ENCODE results near the gene ADAMTS17.

The ADAMTS17 gene

DNA sequence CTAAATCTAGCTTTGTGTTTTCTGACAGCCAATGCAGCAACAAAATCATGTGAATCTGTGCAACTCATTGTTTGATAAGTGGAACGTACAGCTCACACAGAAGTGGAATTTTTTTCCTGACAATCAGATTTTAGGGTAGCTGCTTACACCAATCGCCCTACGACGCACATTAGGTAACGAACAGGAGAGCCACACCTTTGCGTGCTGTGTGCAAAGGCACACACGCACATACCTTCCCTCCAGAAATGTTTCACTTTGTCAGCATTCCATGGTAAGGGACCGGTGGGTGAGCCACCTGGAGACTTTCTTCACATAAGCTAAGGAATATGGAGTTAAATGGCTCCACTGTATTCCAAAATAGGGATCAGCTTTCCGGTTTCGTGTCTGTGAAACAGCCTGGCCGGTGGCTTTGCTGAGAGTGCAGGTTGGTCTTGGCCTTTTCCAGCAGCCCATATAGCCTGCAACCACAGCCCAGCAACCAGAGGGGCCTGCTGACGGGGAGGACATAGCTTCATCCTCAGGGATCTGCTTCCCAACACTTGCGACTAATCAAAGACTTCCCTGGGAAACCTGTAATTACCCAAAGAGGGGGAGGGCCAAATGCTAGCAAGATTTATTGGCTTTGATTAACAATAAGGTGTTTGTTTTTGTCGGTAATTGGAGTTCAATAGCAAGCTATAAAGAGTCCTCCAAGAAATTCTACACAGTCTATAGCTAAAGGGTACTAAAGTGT lies 145.3 kb downstream of the ADAMTS17 start:
- Histone ChIP-seq H3K27me3 (ENCODE audit: insufficient read depth, low read length, poor library complexity, severe bottlenecking) (no peaks in the 10 kb centered on the region), H4K20me1 (ENCODE audit: insufficient read depth, low read length, poor library complexity, severe bottlenecking) (no peaks in the 10 kb centered on the region), H3F3A (ENCODE audit: low read depth) (peaks cover 8% of the 10 kb centered on the region; the same call in 1 of the 2 replicates), H3K9me3 (ENCODE audit: insufficient read depth, low read depth, low read length) (no peaks in the 10 kb centered on the region), H3K9ac (ENCODE audit: low read depth, low read length, poor library complexity, severe bottlenecking) (no peak overlapping the region), H3K4me3 (ENCODE audit: low read length, poor library complexity, severe bottlenecking) (no peak overlapping the region), H3K9me2 (replicated peaks; ENCODE audit: low read depth, low read length) (no peaks in the 10 kb centered on the region), H3K4me2 (ENCODE audit: low read depth, low read length, poor library complexity, severe bottlenecking) (no peak overlapping the region), H3K36me3 (ENCODE audit: insufficient read depth, low read length) (no peaks in the 10 kb centered on the region), H3K4me1 (ENCODE audit: insufficient read depth, low read length, poor library complexity, severe bottlenecking) (peaks cover 37% of the 10 kb centered on the region), H3K79me2 (ENCODE audit: insufficient read depth, low read length) (no peaks in the 10 kb centered on the region), H2AFZ (ENCODE audit: low read length) (no peak overlapping the region)
- TF ChIP-seq CTCF (conservative IDR thresholded peaks at IDR 0.05; ENCODE audit: low read length) = no peak

DNA sequence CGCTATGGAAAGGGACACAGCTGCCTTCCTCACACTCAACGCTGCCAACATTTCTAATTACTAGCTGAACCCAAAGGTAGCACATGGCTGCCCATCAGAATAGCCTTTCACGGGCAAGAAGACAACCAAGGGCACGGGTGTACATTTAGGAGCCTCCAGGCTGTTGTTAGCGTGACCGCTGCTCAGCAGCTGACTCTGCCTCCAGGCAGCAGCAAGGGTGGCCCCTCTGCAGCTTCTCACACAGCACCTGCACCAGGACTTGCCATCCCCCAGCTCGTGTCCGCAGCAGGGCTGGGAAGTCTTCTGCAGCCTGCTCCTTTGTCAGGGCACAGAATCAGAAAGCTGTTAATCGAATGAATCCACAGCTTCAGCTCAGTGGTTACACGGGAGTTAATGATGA lies 146.8 kb downstream of the ADAMTS17 start:
- Histone ChIP-seq H3K79me2 (ENCODE audit: insufficient read depth, low read length) (no peaks in the 10 kb centered on the region), H3K4me1 (ENCODE audit: insufficient read depth, low read length, poor library complexity, severe bottlenecking) (peaks cover 37% of the 10 kb centered on the region), H2AFZ (ENCODE audit: low read length) (no peak overlapping the region), H3K9me3 (ENCODE audit: insufficient read depth, low read depth, low read length) (no peaks in the 10 kb centered on the region), H3K4me3 (ENCODE audit: low read length, poor library complexity, severe bottlenecking) (no peak overlapping the region), H3K9ac (ENCODE audit: low read depth, low read length, poor library complexity, severe bottlenecking) (no peak overlapping the region), H3K27me3 (ENCODE audit: insufficient read depth, low read length, poor library complexity, severe bottlenecking) (no peaks in the 10 kb centered on the region), H3F3A (ENCODE audit: low read depth) (no peaks in the 10 kb centered on the region), H3K4me2 (ENCODE audit: low read depth, low read length, poor library complexity, severe bottlenecking) (no peak overlapping the region), H3K9me2 (replicated peaks; ENCODE audit: low read depth, low read length) (no peaks in the 10 kb centered on the region), H3K36me3 (ENCODE audit: insufficient read depth, low read length) (no peaks in the 10 kb centered on the region), H4K20me1 (ENCODE audit: insufficient read depth, low read length, poor library complexity, severe bottlenecking) (no peaks in the 10 kb centered on the region)
- TF ChIP-seq EZH2phosphoT487 (IDR thresholded peaks at IDR 0.05; ENCODE audit: borderline replicate concordance) (no peak), CTCF (conservative IDR thresholded peaks at IDR 0.05; ENCODE audit: low read length) (no peak)

GRCh38 chr15:100193277-100193860 lies 148.4 kb downstream of the ADAMTS17 start:
- H4K20me1 ChIP-seq (ENCODE audit: insufficient read depth, low read length, poor library complexity, severe bottlenecking) = no peaks in the 10 kb centered on the region

More at GRCh38 chr15:100193277-100193860, 148.4 kb downstream of the ADAMTS17 start:
- H3F3A ChIP-seq (ENCODE audit: low read depth) = no peaks in the 10 kb centered on the region
- no peaks in the 10 kb centered on the region for H3K9me3 ChIP-seq (ENCODE audit: insufficient read depth, low read depth, low read length)
- peaks cover 35% of the 10 kb centered on the region for H3K4me1 ChIP-seq (ENCODE audit: insufficient read depth, low read length, poor library complexity, severe bottlenecking)
- no peak overlapping the region for H3K9ac ChIP-seq (ENCODE audit: low read depth, low read length, poor library complexity, severe bottlenecking)
- no peak overlapping the region for H3K4me3 ChIP-seq (ENCODE audit: low read length, poor library complexity, severe bottlenecking)
- no peak overlapping the region for H2AFZ ChIP-seq (ENCODE audit: low read length)
- H3K27me3 ChIP-seq (ENCODE audit: insufficient read depth, low read length, poor library complexity, severe bottlenecking) = no peaks in the 10 kb centered on the region
- H3K4me2 ChIP-seq (ENCODE audit: low read depth, low read length, poor library complexity, severe bottlenecking) = no peak overlapping the region
- TF ChIP-seq EZH2phosphoT487 (IDR thresholded peaks at IDR 0.05; ENCODE audit: borderline replicate concordance) (no peak), CTCF (conservative IDR thresholded peaks at IDR 0.05; ENCODE audit: low read length) (no peak)
- no peaks in the 10 kb centered on the region for H3K36me3 ChIP-seq (ENCODE audit: insufficient read depth, low read length)
- H3K9me2 ChIP-seq (replicated peaks; ENCODE audit: low read depth, low read length) = no peaks in the 10 kb centered on the region
- H3K79me2 ChIP-seq (ENCODE audit: insufficient read depth, low read length) = no peaks in the 10 kb centered on the region
